GM19193 (cell line): ENCODE data around the gene SUCLA2.

Experiments used
- POLR2A ChIP-seq: IDR thresholded peaks from 4 replicates; pipeline ENCODE4 v1.6.1; 2011; ENCODE audit not compliant: insufficient read depth, insufficient read length; ENCODE audit errors: extremely low read depth

SUCLA2 gene

GRCh38 chr13:48009284-48009683, 8.2 kb upstream of the SUCLA2 start:
- TF ChIP-seq POLR2A, result no peak

DNA sequence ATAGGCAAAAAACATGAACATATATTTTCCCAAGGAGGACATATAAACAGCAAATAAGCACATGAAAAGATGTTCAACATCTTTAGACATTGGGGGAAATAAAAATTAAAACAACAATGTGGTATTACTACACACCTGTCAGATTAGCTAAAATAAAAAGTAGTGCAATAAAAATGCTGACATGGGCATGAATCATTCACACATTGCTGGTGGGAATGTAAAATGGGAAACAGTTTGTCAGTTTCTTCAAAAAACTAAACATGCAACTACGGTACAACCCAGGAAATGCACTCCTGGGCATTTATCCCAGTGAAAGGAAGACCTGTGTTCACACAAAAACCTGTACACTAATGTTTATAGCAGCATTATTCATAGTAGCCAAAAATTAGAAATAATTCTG, 5.3 kb upstream of the SUCLA2 start:
- no peak for TF ChIP-seq POLR2A

GRCh38 chr13:48004201-48004600, 3.1 kb upstream of the SUCLA2 start:
- no peak for TF ChIP-seq POLR2A

DNA sequence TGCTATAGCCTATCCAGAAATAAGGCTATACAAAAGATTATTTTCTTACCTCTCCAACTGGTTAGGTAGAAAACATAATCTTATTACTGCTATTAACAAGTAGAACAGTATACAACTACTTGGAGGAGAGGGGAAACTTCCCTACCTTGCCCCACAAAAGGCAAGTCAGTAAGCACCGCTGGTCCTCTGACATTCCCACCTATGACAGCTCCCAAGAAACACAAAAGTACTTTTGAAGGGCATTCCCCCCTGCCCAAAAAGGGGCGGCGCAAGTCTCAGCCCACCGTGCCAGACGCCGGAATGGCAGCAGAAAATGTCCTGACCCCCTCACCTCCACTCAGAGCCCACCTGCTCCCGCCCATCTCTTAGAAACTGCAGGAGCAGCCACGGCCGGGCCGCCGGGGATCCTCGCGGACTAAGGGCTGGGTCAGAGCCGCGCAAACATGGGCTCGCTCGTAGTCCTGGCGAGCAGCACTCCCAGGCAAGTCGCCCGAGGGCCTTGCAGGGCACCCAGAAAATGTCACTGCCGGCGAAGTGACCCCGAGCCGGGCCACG, 437 bp downstream of the SUCLA2 start:
- no peak for TF ChIP-seq POLR2A

DNA sequence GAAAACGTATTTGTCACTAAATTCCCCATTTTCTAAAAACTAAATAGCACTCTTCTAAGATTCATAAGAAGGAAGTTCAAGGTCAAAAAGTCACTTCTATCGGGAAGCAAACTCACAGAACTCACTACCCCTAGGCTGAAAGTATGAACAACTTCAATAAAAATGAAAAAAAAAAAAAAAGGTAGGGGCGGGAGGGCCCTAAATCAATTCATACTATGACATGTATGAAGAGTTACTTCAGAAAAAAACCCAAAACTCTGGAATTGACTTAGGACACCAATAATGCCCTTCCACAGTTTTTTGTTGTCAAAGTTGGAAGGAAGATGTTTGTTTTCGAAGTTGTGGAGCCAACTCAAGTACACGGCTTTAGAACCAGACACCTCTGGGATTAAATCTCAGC, 1.1 kb downstream of the SUCLA2 start:
- no peak for TF ChIP-seq POLR2A

DNA sequence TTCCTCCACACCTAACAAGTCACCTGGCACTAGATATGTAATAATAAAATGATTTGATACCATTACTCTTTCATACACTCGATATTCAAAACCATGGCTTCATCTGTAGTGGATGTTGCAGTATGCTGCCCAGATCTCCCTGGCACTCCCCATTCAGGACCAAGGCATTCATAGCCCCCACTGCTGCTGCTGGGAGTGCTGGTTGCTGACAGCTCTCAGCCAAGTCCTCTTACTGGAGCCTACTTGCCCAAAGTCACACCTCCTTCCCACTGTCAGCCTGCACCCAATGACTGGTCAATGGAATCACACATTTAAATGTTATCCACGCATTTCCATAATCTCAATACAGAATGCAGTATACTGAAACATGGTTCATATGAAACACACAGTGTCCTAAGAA, 3.7 kb downstream of the SUCLA2 start:
- TF ChIP-seq POLR2A, result no peak

GRCh38 chr13:47991859-47992258, 9.2 kb downstream of the SUCLA2 start:
- no peak for TF ChIP-seq POLR2A

- no peak for TF ChIP-seq POLR2A
These were observed 10.1 kb downstream of the SUCLA2 start for GRCh38 chr13:47990920-47991466.

GRCh38 chr13:47990427-47990826, 10.6 kb downstream of the SUCLA2 start:
- TF ChIP-seq POLR2A, result no peak

GRCh38 chr13:47983070-47983469, 18.0 kb downstream of the SUCLA2 start:
- no peak for TF ChIP-seq POLR2A

DNA sequence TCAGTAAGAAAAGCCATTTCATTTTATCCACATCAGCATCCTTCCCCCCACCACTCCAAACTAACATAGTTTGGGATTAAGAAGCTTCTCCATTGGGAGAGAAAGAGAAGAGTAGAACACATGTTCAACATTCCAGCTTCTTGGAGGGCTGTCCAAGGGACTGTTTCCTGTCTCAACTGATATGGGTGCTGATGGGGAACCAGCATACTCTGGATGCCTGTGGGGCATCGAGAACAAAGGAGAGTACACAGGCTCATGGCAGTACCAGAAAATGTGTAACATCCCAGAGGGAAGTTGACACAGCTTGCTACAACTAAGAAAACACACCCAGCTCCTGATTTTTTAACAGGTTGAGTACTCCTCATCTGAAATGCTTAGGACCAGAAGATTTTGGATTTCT, 24.7 kb downstream of the SUCLA2 start:
- TF ChIP-seq POLR2A, result no peak

DNA sequence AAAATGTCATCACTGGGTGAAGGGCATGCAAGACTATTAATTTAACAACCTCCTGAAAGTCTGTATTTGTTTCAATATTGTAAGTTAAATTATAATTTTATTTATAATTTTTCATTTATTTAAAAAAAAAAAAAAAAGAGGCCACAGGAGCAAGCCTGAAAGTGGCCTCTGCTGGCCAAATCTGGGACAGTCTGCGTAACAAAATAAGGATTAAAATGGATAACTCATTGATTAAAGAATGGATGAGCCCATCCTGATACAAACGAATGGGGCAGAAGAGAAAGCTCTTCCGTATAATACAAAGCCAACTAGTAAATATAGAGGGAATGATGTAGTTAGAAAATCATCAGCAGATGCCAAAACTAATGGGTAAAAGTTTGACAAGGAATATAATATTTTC, 36.2 kb downstream of the SUCLA2 start:
- no peak for TF ChIP-seq POLR2A

GRCh38 chr13:47962237-47962636, 38.8 kb downstream of the SUCLA2 start:
- no peak for TF ChIP-seq POLR2A

DNA sequence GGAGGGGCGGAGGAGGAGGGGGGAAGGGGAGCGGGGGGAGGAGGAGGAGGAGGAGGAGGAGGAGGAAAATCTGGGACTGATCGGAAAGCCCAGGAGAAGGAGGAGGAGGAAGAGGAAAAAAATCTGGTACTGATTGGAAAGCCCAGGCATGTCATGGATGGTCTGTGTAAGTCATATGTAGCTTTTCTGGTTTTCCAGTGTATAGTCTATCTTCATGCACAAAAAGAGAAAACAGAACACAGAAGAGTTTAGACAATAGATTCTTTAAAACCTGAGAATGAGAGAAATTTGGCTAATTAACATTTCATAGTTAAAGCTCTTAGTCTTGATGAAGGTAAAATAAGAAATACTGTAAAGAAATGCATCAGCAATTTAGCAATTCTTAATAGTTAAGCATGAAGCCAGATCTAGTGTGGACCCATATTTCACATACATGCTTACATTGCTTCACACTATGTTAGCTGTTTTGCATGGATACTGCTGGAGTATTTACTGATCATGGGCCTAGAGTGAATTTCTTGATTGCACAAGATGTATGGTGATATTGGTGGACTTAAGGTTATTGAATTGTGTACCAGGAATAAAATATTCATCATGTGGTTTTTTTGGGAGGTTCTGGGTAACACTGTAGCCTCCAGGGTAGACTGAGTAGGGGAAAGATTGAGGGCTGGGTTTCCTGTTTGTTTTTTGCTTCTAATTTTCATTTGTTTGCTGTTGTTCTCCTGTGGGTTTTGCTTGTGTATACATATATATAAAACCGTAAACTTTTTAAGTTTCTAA, 41.4 kb downstream of the SUCLA2 start:
- no peak for TF ChIP-seq POLR2A

- TF ChIP-seq POLR2A, result no peak
These were observed 44.0 kb downstream of the SUCLA2 start for GRCh38 chr13:47957073-47957472.

DNA sequence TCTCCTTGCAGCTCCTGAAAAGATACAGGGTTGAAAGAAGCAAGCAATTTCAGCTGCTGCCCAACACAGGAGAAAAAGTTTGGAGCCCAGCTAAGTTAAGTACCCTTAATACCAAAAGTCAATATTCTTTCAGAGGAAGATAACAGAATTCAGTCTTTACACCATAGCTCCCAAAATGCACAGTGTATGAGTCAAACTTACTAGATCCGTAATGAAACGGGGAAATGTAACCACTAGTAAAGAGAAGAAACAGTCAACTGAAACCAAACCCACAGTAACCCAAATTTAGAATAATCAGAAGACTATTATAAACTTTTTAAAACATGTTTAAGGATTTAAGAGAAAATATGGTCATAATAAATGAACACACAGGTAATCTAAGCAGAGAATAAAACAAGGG, 45.2 kb downstream of the SUCLA2 start:
- TF ChIP-seq POLR2A, result no peak
